SK-N-SH (cell line): ENCODE results near the gene GLRX5.
"Not testable (repeated sequence)": the region's sequence is repeated elsewhere in the genome, so short reads cannot be mapped to it uniquely, and the experiment has no call there.

Experiments
- GABPA ChIP-seq: IDR thresholded peaks from 2 replicates; pipeline ENCODE4 v1.4.0; 2012; ENCODE audit warnings: low read depth, mild to moderate bottlenecking
- MEF2A ChIP-seq: IDR thresholded peaks from 2 replicates; pipeline ENCODE4 v1.4.0; 2012; ENCODE audit warnings: low read depth, borderline replicate concordance
- TF ChIP-seq, protein P1 (sequence below): fragments of 200-600 bp; sonication (generic); IDR thresholded peaks from 2 replicates; pipeline ENCODE4 v1.6.1; 2017; ENCODE audit warnings: antibody characterized with exemption, mild to moderate bottlenecking, moderate library complexity

DNA sequence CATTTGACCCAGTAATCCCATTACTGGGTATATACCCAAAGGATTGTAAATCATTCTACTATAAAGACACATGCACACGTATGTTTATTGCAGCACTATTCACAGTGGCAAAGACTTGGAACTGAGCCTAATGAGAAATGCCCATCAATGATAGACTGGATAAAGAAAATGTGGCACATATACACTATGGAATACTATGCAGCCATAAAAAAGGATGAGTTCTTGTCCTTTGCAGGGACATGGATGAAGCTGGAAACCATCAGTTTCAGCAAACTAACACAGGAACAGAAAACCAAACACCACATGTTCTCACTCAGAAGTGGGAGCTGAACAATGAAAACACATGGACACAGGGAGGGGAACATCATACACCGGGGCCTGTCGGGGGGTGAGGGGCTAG is 56.3 kb downstream of the GLRX5 start:
- TF ChIP-seq, protein P1, sequence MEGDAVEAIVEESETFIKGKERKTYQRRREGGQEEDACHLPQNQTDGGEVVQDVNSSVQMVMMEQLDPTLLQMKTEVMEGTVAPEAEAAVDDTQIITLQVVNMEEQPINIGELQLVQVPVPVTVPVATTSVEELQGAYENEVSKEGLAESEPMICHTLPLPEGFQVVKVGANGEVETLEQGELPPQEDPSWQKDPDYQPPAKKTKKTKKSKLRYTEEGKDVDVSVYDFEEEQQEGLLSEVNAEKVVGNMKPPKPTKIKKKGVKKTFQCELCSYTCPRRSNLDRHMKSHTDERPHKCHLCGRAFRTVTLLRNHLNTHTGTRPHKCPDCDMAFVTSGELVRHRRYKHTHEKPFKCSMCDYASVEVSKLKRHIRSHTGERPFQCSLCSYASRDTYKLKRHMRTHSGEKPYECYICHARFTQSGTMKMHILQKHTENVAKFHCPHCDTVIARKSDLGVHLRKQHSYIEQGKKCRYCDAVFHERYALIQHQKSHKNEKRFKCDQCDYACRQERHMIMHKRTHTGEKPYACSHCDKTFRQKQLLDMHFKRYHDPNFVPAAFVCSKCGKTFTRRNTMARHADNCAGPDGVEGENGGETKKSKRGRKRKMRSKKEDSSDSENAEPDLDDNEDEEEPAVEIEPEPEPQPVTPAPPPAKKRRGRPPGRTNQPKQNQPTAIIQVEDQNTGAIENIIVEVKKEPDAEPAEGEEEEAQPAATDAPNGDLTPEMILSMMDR = not testable (repeated sequence)
- TF ChIP-seq MEF2A, GABPA: not testable (repeated sequence)
